SK-N-SH (cell line): ENCODE results near the gene RNF215.

Source experiments
- FOXM1 ChIP-seq: IDR thresholded peaks from 2 replicates; pipeline ENCODE4 v1.4.0; 2012; ENCODE audit warnings: low read depth, mild to moderate bottlenecking
- JUND ChIP-seq: IDR thresholded peaks from 2 replicates; pipeline ENCODE4 v1.4.0; 2012
- POLR2AphosphoS5 ChIP-seq: IDR thresholded peaks from 2 replicates; pipeline ENCODE4 v1.6.1; 2012; ENCODE audit warnings: low read depth, low read length
- RFX5 ChIP-seq: IDR thresholded peaks from 2 replicates; pipeline ENCODE4 v1.6.1; 2012; ENCODE audit warnings: mild to moderate bottlenecking, improper control_type of control experiment, low read length
- YY1 ChIP-seq: IDR thresholded peaks from 2 replicates; pipeline ENCODE4 v1.4.0; 2012; ENCODE audit warnings: low read depth, mild to moderate bottlenecking

DNA sequence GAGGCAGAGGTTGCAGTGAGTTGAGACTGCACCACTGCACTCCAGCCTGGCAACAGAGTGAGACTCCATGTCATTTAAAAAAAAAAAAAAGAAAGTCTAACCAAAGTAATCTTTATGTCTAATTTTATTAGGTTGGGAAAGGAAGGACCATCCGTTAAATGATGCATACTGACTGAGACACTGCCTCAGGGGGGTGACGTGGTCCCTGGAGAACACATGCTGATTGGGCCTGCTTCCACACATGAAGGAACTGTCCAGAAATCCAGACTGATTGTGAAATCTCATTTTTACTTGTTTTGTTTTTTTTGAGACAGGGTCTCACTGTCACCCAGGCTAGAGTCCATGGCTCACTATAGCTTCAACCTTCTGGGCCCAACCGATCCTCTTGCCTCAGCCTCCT is 36.0 kb downstream of the RNF215 start:
- no peak for TF ChIP-seq FOXM1
- TF ChIP-seq JUND = no peak
- no peak for TF ChIP-seq RFX5
- TF ChIP-seq YY1 = no peak
- no peak for TF ChIP-seq POLR2AphosphoS5
